ENCODE data around the gene GPR171.

DNA sequence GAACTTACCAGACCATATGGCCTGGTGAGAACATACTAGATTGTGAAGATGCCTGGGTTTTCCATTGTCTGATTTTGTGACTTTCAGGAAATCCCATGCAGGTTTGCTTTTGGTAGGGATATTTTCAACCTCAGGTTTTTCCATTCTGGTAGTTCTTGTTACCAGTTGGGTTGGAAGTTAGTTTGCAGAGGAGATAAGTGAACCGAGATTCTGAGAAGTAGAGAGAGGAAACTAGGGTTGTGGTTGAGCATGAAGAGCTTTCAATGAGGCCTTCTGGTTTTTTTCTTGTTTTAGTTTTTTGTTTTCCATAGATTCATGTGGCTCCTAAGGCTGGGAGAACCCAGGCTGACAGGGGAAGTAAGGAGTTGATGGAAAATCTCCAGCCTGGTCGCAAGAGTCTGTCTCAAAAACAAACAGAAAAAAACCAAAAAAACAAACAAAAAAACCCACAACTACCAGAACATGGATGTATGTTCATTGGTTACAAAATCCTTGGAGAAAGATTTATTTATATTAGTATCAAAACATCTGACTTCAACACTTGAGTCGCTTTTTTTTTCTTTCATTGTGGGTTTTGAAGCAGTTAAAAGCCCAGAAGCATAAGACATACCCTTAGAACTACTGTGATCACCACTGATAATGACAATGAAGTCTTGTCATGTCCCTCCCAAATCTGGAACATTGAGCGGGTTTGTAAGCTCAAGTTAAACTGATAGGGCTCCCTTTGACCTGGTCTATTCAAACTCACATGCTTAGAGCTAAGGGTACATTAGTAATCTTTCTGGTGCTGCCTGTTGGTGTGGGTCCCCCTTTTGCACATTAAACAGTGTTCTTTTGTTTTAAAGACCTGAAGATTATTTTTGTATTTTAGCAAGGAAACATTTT, 3.2 kb downstream of the GPR171 start:
- TF ChIP-seq, protein P1, sequence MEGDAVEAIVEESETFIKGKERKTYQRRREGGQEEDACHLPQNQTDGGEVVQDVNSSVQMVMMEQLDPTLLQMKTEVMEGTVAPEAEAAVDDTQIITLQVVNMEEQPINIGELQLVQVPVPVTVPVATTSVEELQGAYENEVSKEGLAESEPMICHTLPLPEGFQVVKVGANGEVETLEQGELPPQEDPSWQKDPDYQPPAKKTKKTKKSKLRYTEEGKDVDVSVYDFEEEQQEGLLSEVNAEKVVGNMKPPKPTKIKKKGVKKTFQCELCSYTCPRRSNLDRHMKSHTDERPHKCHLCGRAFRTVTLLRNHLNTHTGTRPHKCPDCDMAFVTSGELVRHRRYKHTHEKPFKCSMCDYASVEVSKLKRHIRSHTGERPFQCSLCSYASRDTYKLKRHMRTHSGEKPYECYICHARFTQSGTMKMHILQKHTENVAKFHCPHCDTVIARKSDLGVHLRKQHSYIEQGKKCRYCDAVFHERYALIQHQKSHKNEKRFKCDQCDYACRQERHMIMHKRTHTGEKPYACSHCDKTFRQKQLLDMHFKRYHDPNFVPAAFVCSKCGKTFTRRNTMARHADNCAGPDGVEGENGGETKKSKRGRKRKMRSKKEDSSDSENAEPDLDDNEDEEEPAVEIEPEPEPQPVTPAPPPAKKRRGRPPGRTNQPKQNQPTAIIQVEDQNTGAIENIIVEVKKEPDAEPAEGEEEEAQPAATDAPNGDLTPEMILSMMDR (tag by site-specific recombination; IDR thresholded peaks at IDR 0.05) = no peak
- TF ChIP-seq, protein P2, sequence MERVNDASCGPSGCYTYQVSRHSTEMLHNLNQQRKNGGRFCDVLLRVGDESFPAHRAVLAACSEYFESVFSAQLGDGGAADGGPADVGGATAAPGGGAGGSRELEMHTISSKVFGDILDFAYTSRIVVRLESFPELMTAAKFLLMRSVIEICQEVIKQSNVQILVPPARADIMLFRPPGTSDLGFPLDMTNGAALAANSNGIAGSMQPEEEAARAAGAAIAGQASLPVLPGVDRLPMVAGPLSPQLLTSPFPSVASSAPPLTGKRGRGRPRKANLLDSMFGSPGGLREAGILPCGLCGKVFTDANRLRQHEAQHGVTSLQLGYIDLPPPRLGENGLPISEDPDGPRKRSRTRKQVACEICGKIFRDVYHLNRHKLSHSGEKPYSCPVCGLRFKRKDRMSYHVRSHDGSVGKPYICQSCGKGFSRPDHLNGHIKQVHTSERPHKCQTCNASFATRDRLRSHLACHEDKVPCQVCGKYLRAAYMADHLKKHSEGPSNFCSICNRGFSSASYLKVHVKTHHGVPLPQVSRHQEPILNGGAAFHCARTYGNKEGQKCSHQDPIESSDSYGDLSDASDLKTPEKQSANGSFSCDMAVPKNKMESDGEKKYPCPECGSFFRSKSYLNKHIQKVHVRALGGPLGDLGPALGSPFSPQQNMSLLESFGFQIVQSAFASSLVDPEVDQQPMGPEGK (tag by site-specific recombination; IDR thresholded peaks at IDR 0.05) = no peak
- no peak for TF ChIP-seq KLF1 (tag by site-specific recombination; IDR thresholded peaks at IDR 0.05)
- TF ChIP-seq ZNF24 (tag by site-specific recombination; IDR thresholded peaks at IDR 0.05) = no peak
- TF ChIP-seq, protein P3, sequence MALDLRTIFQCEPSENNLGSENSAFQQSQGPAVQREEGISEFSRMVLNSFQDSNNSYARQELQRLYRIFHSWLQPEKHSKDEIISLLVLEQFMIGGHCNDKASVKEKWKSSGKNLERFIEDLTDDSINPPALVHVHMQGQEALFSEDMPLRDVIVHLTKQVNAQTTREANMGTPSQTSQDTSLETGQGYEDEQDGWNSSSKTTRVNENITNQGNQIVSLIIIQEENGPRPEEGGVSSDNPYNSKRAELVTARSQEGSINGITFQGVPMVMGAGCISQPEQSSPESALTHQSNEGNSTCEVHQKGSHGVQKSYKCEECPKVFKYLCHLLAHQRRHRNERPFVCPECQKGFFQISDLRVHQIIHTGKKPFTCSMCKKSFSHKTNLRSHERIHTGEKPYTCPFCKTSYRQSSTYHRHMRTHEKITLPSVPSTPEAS (tag by site-specific recombination; IDR thresholded peaks at IDR 0.05) = no peak
- TF ChIP-seq ZNF660 (tag by site-specific recombination; IDR thresholded peaks at IDR 0.05) = no peak
- no peak for TF ChIP-seq ZNF600 (tag by site-specific recombination; IDR thresholded peaks at IDR 0.05)

Measured in HEK293 (cell line).